B cell (primary cell): ENCODE measurements around the gene PNMA6A. TPM values are rescaled to one million over a fixed set of nuclear protein-coding genes. Genes with fewer than 3 reads are reported as not detected.
"Not testable (repeated sequence)": the region's sequence is repeated elsewhere in the genome, so short reads cannot be mapped to it uniquely, and the experiment has no call there.

ENCODE experiments used
- ATAC-seq: fragments of 200-7000 bp; cut with Tn5 transposase; one replicate; pipeline ENCODE4 v1.10.0; 2021; ENCODE audit warnings: low read depth, mild to moderate bottlenecking, moderate number of reproducible peaks, moderate library complexity
- CTCF ChIA-PET: fragments of 350-600 bp; sonication (Branson Sonifier 250); formaldehyde crosslinking; loops from one replicate; lab custom pipeline; 2021; ENCODE audit warnings: antibody characterized with exemption, inconsistent platforms; lab: Charles Lee
- POLR2A ChIA-PET: fragments of 350-600 bp; sonication (Branson Sonifier 250); formaldehyde crosslinking; loops from one replicate; lab custom pipeline; 2021; ENCODE audit warnings: antibody characterized with exemption; lab: Charles Lee
- DNase-seq: peaks from one replicate; pipeline ENCODE4 v3.0.0; 2013
- H2AFZ ChIP-seq: 2 replicates; pipeline ENCODE4 v1.6.1; 2012; ENCODE audit warnings: mild to moderate bottlenecking, low read depth, low read length; ENCODE audit not compliant: insufficient read depth, poor library complexity, severe bottlenecking
- H3K27ac ChIP-seq, 2 donors: 1 replicate in 1 of 2; 2 replicates in 1 of 2; pipeline ENCODE4 v1.5.1; 2012 to 2013; ENCODE audit warnings: low read length in 2 of 2, mild to moderate bottlenecking in 2 of 2, moderate library complexity in 1 of 2
- H3K27me3 ChIP-seq, 4 experiments: fragments of 200-600 bp in 1 of 4; sonication (generic) in 1 of 4; replicated peaks in 1 of 4; 1 replicate in 2 of 4; 2 replicates in 2 of 4; pipeline versions ENCODE4 v1.6.1 to v1.7.0; 2013 to 2016; ENCODE audit warnings: low read length in 3 of 4, mild to moderate bottlenecking in 2 of 4, mixed read lengths in 1 of 4, moderate library complexity in 1 of 4; ENCODE audit not compliant: insufficient read depth in 4 of 4, control insufficient read depth in 3 of 4; ENCODE audit errors: control extremely low read depth in 1 of 4
- H3K36me3 ChIP-seq, 2 experiments: replicated peaks in 1 of 2; 1 replicate in 1 of 2; 2 replicates in 1 of 2; pipeline versions ENCODE4 v1.6.1 to v1.7.1; 2013; ENCODE audit warnings: low read length in 1 of 2; ENCODE audit not compliant: insufficient read depth in 2 of 2, control insufficient read depth in 1 of 2; ENCODE audit errors: control extremely low read depth in 1 of 2, extremely low read depth in 1 of 2
- H3K4me1 ChIP-seq, 2 donors: fragments of 200-600 bp in 1 of 2; sonication (generic) in 1 of 2; 1 replicate in 1 of 2; 2 replicates in 1 of 2; pipeline versions ENCODE4 v1.5.1 to v1.6.1; 2013 to 2017; ENCODE audit warnings: low read length in 2 of 2; ENCODE audit not compliant: control insufficient read depth in 2 of 2, insufficient read depth in 2 of 2
- H3K4me2 ChIP-seq: replicated peaks from 2 replicates; pipeline ENCODE3; 2012; ENCODE audit warnings: mild to moderate bottlenecking, low read depth, low read length; ENCODE audit not compliant: poor library complexity, severe bottlenecking
- H3K4me3 ChIP-seq, 5 experiments: fragments of 200-600 bp in 1 of 5; sonication (generic) in 1 of 5; 1 replicate in 3 of 5; 2 replicates in 2 of 5; pipeline versions ENCODE4 v1.5.1 to v1.7.0; 2011 to 2016; ENCODE audit warnings: low read length in 4 of 5, mild to moderate bottlenecking in 4 of 5, low read depth in 2 of 5, control low read depth in 1 of 5, moderate library complexity in 1 of 5; ENCODE audit not compliant: insufficient read depth in 1 of 5; ENCODE audit errors: control extremely low read depth in 1 of 5, extremely low read depth in 1 of 5
- H3K79me2 ChIP-seq: fragments of 200-600 bp; sonication (generic); one replicate; pipeline ENCODE4 v1.6.0; 2016; ENCODE audit warnings: low read length; ENCODE audit not compliant: control insufficient read depth, insufficient read depth
- H3K9ac ChIP-seq: fragments of 200-600 bp; sonication (generic); 2 replicates; pipeline ENCODE4 v1.6.1; 2017; ENCODE audit warnings: mild to moderate bottlenecking, low read length, moderate library complexity
- H3K9me3 ChIP-seq, 3 donors: one replicate each; pipeline versions ENCODE4 v1.6.1 to v1.7.1; 2013; ENCODE audit warnings: low read length in 2 of 3; ENCODE audit not compliant: control insufficient read depth in 2 of 3, insufficient read depth in 1 of 3; ENCODE audit errors: control extremely low read depth in 1 of 3
- H4K20me1 ChIP-seq: 2 replicates; pipeline ENCODE4 v1.6.0; 2012; ENCODE audit warnings: mild to moderate bottlenecking, low read length; ENCODE audit not compliant: insufficient read depth, control insufficient read depth, poor library complexity, severe bottlenecking
- H3K27ac Mint-ChIP-seq: one replicate; pipeline ENCODE4 v1.8.0; 2021; ENCODE audit warnings: mixed read lengths
- H3K27me3 Mint-ChIP-seq: one replicate; pipeline ENCODE4 v1.8.0; 2021; ENCODE audit warnings: mixed read lengths
- H3K4me1 Mint-ChIP-seq: one replicate; pipeline ENCODE4 v1.8.0; 2021; ENCODE audit warnings: mixed read lengths
- H3K4me3 Mint-ChIP-seq: one replicate; pipeline ENCODE4 v1.8.0; 2021; ENCODE audit warnings: mixed read lengths
- H3K9me3 Mint-ChIP-seq: one replicate; pipeline ENCODE4 v1.8.0; 2022; ENCODE audit warnings: mixed read lengths; ENCODE audit not compliant: insufficient read depth
- CTCF ChIP-seq: fragments of 200-600 bp; IDR thresholded peaks from one replicate; pipeline ENCODE4 v1.8.0; 2022; ENCODE audit warnings: antibody characterized with exemption, mild to moderate bottlenecking
- EZH2 ChIP-seq: IDR thresholded peaks from 2 replicates; pipeline ENCODE4 v1.6.1; 2012; ENCODE audit warnings: borderline replicate concordance, low read depth, mild to moderate bottlenecking, moderate library complexity, low read length; ENCODE audit not compliant: insufficient read depth, poor library complexity, severe bottlenecking
- WGBS: methylation state at CpG from one replicate; pipeline ENCODE4 v1.1.5; 2013; ENCODE audit warnings: missing lambda C conversion rate; ENCODE audit not compliant: insufficient coverage; 5-methylcytosine and 5-hydroxymethylcytosine counted together
- intact Hi-C: fragments of 100-400 bp; cut with micrococcal nuclease; formaldehyde crosslinking; loops from one replicate; pipeline ENCODE4 v1.10.0; 2022
- polyA plus RNA-seq: library from polyadenylated mRNA; depleted of rRNA; stranded (reverse); fragments of >200 nt; gene quantifications from 2 replicates; pipeline ENCODE4 v1.2.3, GENCODE V29; 2012
- total RNA-seq, 2 donors: library from RNA; stranded (reverse); fragments of 120-200 nt in 1 of 2; gene quantifications; 1 replicate in 1 of 2; 2 replicates in 1 of 2; pipeline versions ENCODE4 v1.2.3 to v1.2.4, GENCODE V29; 2013 to 2022

The PNMA6A gene
- total and polyA plus RNA-seq, 2 donors (not counting 1 experiment from before 2014, with no cell fraction given) = 0.12 to 0.20 TPM

DNA sequence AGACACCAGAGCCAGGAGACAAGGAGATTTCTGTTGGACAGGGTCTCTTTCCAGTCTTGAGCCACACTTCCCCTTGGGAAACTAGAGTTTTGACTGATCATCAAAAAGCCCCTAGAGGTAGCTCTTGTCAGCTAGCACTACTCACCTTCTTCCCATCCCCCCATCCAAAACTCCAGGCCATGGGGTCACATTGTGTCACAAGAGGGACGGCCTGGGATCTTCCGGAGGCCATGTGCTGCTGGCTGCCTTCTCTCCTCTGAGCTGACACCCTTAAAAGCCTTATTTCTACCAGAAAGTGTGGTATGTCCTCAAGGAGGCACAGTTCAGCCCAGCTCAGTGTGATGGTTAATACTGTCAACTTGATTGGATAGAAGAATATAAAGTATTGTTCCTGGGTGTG is 8.2 kb upstream of the PNMA6A start:
- 100% methylated on average over 1 of the region's 2 CpGs for WGBS
- POLR2A ChIA-PET = no interaction called here
- no peak overlapping the region for H3K4me3 Mint-ChIP-seq
- Histone ChIP-seq H3K79me2 (no peaks in the 10 kb centered on the region), H3K9ac (no peak overlapping the region), H3K36me3 (no peaks in the 10 kb centered on the region), H4K20me1 (no peaks in the 10 kb centered on the region), H3K4me3 (no peak overlapping the region), H3K27me3 (no peaks in the 10 kb centered on the region), H3K4me2 (no peak overlapping the region), H3K9me3 (no peaks in the 10 kb centered on the region), H3K27ac (no peak overlapping the region), H3K4me1 (no peaks in the 10 kb centered on the region), H2AFZ (no peak overlapping the region)
- no peaks in the 10 kb centered on the region for H3K4me1 Mint-ChIP-seq
- DNase-seq (no peak), ATAC-seq (no peak)
- intact Hi-C loops = no loop called here
- no peaks in the 10 kb centered on the region for H3K9me3 Mint-ChIP-seq
- H3K27me3 Mint-ChIP-seq = no peaks in the 10 kb centered on the region
- H3K27ac Mint-ChIP-seq = no peak overlapping the region
- TF ChIP-seq CTCF (no peak), EZH2 (no peak)
- CTCF ChIA-PET = no interaction called here

- ChIA-PET POLR2A (no interaction called here), CTCF (no interaction called here)
- Histone ChIP-seq H4K20me1 (no peaks in the 10 kb centered on the region), H2AFZ (no peak overlapping the region), H3K9ac (no peak overlapping the region), H3K79me2 (no peaks in the 10 kb centered on the region), H3K4me3 (no peak overlapping the region), H3K36me3 (no peaks in the 10 kb centered on the region), H3K4me2 (no peak overlapping the region), H3K4me1 (no peaks in the 10 kb centered on the region), H3K27me3 (no peaks in the 10 kb centered on the region), H3K27ac (no peak overlapping the region), H3K9me3 (no peaks in the 10 kb centered on the region)
- DNase-seq (no peak), ATAC-seq (no peak)
- WGBS = 78% methylated on average over 3 of the region's 6 CpGs
- H3K27me3 Mint-ChIP-seq = no peaks in the 10 kb centered on the region
- intact Hi-C loops = no loop called here
- H3K4me3 Mint-ChIP-seq = no peak overlapping the region
- TF ChIP-seq EZH2 (no peak), CTCF (no peak)
- H3K27ac Mint-ChIP-seq = no peak overlapping the region
- H3K9me3 Mint-ChIP-seq = no peaks in the 10 kb centered on the region
- H3K4me1 Mint-ChIP-seq = no peaks in the 10 kb centered on the region
Measured at GRCh38 chrX:153065389-153065788, 6.9 kb upstream of the PNMA6A start.

- H3K9ac ChIP-seq, H3K27ac Mint-ChIP-seq, intact Hi-C loops, H3K9me3 ChIP-seq, H3K4me1 Mint-ChIP-seq, ATAC-seq, H3K4me3 Mint-ChIP-seq, H3K27me3 Mint-ChIP-seq, H3K79me2 ChIP-seq, H3K4me1 ChIP-seq, H3K9me3 Mint-ChIP-seq, H2AFZ ChIP-seq, H3K27ac ChIP-seq, H3K36me3 ChIP-seq, CTCF ChIA-PET, POLR2A ChIA-PET, DNase-seq, H3K4me2 ChIP-seq, H4K20me1 ChIP-seq, H3K27me3 ChIP-seq, H3K4me3 ChIP-seq: not testable (repeated sequence)
- WGBS = no CpG with 5 or more reads among the region's 12 CpGs
Measured at GRCh38 chrX:153066402-153066801, 5.9 kb upstream of the PNMA6A start.
